Measurements from ENCODE around the gene TEKTIP1.
A peak's percentile ranks its signal among the peaks of the same experiment; 100 is the strongest.
"Not testable (repeated sequence)": the region's sequence is repeated elsewhere in the genome, so short reads cannot be mapped to it uniquely, and the experiment has no call there.

The TEKTIP1 gene

DNA sequence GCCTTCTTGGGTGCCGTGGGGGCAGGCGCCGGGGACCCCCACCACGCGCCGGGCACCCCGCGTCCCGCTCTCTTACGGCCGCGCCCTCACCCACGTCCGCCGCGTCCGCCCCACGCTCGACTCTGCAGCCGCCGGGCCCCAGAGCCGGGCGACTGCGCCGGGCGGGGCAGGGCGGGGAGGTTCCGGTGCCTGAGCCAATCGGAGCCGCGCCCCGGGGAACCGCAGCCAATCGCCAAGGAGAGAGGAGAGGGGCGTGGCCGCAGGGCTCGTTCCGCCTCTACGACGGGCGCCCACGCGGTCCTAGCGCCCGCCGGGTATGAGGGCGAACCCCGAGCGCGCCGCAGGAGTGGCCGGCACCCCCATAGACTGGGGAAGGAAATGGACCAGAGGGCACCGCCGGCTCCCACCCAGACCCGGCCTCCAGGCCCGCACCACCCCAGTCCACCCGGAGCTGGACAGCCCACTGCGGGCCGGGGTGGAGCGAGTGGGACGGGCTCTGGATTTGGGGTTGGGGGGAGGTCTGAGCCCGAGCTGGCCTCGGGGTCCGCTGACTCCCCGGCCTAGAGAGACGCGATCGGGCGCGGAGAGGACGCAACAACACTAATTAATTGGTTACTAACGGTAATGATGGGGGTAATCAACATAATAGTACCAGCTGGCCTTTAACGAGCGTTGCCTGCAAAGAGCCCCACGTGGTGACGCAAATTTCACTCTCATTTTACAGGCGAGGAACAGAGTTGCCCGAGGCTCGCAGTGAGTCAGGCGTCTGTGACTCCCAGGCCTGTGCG is 18.7 kb downstream of the TEKTIP1 start, which contains the start of gene MFSD12:
MFSD12 (minus strand) TSS at position 126 of the 788 bp plus-strand sequence. CDS start 183 bp downstream, outside the sequence.
- DNase-seq (ENCODE audit: low read depth in 2 of 2) = peak; percentile 91 to 94

DNA sequence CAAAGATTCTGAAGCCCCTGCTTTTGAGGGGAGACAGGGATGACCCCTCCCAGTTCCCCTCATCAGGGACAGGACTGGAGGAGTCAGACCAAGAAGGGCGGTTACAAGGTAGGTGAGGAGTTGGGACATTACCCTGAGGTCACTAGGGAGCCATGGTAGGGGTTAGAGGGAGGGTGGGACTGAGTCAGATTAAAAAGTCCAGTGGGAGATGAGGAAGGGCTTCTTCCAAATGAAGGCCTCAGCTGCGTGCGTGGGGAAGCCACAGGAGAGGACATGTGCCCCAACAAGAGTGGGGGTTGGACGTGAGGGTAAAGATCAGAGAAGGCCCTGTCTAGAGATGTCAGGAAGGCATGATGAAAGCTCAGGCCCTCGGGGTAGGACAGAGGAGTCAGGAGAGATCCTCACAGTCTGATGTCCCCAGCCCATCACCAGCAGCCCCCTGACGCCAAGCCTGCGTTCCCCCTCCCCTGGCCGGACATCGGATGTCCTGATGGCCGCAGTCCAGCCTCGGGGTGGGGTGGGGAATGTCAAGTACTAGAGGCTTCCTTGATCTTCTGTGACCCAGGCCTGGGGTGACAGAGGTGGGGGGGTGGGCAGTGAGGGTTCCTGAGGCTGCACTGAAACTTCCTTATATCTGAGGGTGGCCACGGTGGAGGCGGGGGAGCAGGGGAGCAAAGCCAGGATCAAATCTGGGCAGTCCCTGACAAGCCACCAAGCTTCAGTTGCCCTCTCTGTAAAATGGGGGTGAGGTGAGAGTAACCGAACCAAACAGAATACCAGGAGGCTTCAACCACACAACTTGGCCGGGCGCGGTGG is 24.9 kb downstream of the TEKTIP1 start:
- DNase-seq (ENCODE audit: low read depth in 2 of 2) = no peak

DNA sequence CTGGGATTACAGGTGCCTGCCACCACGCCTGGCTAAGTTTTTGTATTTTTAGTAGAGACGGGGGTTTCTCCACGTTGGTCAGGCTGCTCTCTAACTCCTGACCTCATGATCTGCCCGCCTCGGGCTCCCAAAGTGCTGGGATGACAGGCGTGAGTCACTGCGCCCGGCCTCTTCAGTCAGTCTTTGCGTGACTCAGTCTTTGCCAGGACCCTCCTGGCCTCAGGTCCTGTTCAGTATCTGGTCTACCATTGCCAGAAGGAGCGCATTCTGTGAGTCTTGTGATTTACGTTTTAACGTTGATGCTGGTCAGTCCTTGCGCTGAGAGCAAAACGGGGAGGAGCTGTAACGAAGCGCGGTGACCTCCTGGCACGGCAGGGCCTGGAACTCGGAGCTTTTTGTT is 26.2 kb downstream of the TEKTIP1 start:
- no peak for DNase-seq (ENCODE audit: low read depth in 2 of 2)

GRCh38 chr19:3570042-3570441 is 31.1 kb downstream of the TEKTIP1 start:
- DNase-seq (ENCODE audit: low read depth in 2 of 2) = not testable (repeated sequence)

- DNase-seq (ENCODE audit: low read depth in 2 of 2) = no peak
These were observed 31.6 kb downstream of the TEKTIP1 start for GRCh38 chr19:3570606-3571011.

- DNase-seq (ENCODE audit: low read depth in 2 of 2) = peak; percentile 100
These were observed 33.3 kb downstream of the TEKTIP1 start for GRCh38 chr19:3572132-3572854.

DNA sequence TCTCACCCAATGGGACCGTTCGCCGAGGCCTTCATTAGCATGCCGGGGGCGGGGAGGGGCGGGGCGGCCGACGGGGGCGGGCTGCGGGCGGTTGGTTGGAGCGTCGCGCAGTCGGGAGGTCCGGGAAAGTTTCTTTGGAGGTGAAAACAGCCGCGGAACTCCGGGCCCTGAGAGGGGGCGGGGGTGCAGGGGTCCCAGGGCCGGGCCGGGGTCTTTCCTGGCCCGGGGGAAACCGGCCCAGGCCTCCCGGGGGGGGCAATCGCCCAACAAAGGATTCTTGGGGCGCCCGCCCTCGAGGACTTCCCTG is 33.8 kb downstream of the TEKTIP1 start, which contains the start of gene HMG20B:
HMG20B (plus strand) TSS at position 90 of the 307 bp plus-strand sequence. CDS start 366 bp downstream, outside the sequence.
- no peak for DNase-seq (ENCODE audit: low read depth in 2 of 2)

- DNase-seq (ENCODE audit: low read depth in 2 of 2) = no peak
These were observed 34.3 kb downstream of the TEKTIP1 start for GRCh38 chr19:3573162-3573857.

GRCh38 chr19:3573858-3574637 is 35.1 kb downstream of the TEKTIP1 start:
- peak; percentile 94 to 95 for DNase-seq (ENCODE audit: low read depth in 2 of 2)

DNA sequence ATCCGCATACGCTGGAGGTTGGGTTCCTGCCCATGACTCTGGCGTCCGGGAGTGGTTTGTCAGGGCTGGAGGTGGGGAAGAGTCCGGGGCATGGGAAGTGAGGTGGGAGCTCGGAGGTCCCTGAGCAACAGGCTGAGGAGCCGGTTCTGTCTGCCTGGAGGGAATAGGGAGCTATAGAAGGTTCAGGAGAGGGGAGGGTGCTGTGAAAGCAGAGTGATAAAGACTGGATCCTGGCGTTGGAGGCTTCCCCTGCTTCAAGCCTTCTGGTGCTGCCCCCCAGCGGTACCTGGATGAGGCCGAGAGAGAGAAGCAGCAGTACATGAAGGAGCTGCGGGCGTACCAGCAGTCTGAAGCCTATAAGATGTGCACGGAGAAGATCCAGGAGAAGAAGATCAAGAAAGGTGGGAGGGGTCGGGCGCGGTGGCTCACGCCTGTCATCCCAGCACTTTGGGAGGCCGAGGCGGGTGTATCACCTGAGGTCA is 36.3 kb downstream of the TEKTIP1 start:
- DNase-seq (ENCODE audit: low read depth in 2 of 2) = no peak

- DNase-seq (ENCODE audit: low read depth in 2 of 2) = no peak
These were observed 37.1 kb downstream of the TEKTIP1 start for GRCh38 chr19:3575949-3576673.

- no peak for DNase-seq (ENCODE audit: low read depth in 2 of 2)
These were observed 37.9 kb downstream of the TEKTIP1 start for GRCh38 chr19:3576696-3577443.

DNA sequence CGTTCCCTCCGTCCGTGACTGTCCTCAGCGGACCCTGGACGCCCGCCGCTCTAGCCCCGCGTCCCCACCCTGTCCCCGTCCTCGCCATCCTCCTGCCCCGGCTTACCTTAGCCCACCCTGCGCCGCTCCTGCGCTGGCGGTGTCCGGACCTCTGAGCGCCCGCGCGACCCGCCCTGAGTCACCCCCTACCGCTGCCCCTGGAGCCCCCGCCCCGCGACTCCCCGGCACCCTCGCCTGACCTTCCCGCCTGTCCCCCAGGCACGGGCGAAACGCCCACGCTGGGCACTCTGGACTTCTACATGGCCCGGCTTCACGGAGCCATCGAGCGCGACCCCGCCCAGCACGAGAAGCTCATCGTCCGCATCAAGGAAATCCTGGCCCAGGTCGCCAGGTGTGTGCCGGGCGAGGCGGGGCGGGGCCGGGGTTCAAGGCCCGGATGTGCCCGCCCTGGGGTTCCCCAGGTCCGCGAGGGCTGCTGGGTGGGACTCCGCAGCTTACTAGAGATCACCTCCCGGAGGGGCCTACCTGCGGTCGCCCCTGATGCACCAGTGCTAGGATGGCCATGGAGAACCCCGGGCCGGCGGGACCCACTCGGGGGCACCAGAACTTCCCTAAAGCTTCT is 38.9 kb downstream of the TEKTIP1 start:
- DNase-seq (ENCODE audit: low read depth in 2 of 2) = no peak

DNA sequence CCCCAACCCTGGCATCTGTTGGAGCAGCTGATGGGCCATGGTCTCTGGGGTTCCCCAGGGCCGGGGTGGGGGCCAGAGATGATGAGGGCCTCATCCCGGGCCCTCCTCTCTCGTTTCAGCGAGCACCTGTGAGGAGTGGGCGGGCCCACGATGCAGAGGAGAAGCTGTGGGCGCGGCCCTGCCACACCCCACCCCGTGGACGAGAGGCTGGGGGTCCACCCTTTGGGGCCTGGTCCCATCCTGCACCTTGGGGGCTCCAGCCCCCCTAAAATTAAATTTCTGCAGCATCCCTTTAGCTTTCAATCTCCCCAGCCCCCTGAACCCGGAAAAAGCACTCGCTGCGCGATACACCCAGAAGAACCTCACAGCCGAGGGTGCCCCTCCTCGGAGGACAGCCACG is 39.4 kb downstream of the TEKTIP1 start:
- no peak for DNase-seq (ENCODE audit: low read depth in 2 of 2)

GRCh38 chr19:3580156-3580934 is 41.4 kb downstream of the TEKTIP1 start:
- DNase-seq (ENCODE audit: low read depth in 2 of 2) = no peak

DNA sequence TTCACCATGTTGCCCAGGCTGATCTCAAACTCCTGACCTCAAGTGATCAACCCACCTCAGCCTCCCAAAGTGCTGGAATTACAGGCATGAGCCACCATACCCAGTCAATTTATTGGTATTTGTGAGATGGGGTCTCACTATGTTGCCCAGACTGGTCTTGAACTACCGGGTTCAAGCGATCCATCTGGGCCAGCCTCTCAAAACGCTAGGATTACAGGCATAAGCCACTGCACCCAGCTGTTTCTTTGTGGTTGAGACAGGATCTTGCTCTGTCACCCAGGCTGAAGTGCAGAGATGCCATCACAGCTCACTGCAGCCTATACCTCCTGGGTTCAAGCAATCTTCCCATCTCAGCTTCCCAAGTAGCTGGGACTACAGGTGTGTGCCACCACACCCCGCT is 42.8 kb downstream of the TEKTIP1 start:
- not testable (repeated sequence) for DNase-seq (ENCODE audit: low read depth in 2 of 2)

DNA sequence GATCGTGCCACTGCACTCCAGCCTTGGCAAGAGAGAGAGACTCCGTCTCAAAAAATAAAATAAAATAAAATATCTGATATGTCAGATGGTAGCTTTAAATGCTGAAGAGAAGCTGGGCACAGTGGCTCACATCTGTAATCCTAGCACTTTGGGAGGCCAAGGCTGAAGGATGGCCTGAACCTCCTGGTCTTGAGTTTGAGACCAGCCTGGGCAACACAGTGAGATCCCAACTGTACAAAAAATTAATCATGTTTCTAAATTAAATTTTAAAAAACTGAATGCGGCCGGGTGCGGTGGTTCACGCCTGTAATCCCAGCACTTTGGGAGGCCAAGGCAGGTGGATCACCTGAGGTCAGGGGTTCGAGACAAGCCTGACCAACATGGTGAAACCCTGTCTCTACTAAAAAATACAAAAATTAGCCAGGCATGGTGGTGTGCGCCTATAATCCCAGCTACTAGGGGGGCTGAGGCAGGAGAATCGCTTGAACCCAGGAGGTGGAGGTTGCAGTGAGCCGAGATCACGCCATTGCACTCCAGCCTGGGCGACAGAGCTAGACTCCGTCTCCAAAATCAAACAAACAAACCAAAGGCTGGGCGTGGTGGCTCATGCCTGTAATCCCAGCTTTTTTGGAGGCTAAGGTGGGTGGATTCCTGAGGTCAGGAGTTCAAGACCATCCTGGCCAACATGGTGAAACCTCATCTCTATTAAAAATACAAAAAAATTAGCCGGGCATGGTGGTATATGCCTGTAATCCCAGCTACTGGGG is 45.2 kb downstream of the TEKTIP1 start:
- DNase-seq (ENCODE audit: low read depth in 2 of 2) = not testable (repeated sequence)

Data from stimulated activated CD4-positive, alpha-beta T cell treated with anti-CD3 and anti-CD28 coated beads, Interleukin-15, amount 100 ng/mL, for 48 hours (primary cell).